ENCODE results near the gene FCHSD2. TPM values are rescaled to one million over a fixed set of nuclear protein-coding genes. Genes with fewer than 3 reads are reported as not detected.
A peak's percentile ranks its signal among the peaks of the same experiment; 100 is the strongest.

Gene FCHSD2
- total RNA-seq, 1 experiment from 2014 or later = 7.1 TPM

DNA sequence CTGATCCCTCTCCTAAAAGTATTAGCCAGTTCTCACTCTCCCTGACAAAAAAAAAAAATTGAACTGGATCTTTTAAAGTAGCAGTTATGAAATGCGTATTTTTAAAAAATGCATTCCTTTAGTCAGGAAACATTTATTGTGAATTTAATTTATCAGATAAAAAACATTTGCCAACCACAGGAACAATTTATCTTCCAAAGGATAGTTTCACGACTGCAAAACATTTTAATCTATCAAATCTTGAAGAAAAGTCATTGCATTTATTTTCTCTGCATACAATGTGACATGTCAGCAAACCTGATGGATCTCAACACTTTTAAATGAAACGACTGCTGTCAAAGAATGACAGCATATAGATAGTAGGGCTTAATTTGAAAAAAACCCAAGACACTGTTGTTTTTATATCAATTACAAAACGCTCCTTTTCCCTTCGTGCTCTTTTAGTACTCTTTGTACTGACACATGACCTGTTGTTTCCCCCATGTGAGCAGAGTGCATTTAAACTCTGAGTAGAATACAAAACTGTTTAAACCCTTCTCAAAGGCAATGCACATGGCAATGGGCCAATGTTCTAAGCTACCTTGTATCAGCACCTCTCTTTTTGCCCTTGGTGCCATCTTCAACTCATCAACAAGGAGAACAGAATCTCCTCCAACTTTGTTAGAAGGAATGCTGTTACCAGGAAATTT lies 220.9 kb downstream of the FCHSD2 start:
- intact Hi-C loops (cut with micrococcal nuclease) = loop anchor here (5.0 to 10.0 kb wide), 2 partner anchors 321 to 364 kb away; no protein-coding TSS in a partner anchor
- BruUV-seq (replicated peaks) = TSS peak; percentile 22
- H3K9me2 ChIP-seq (replicated peaks; ENCODE audit: low read length) = no peaks in the 10 kb centered on the region
- TF ChIP-seq, protein P1, sequence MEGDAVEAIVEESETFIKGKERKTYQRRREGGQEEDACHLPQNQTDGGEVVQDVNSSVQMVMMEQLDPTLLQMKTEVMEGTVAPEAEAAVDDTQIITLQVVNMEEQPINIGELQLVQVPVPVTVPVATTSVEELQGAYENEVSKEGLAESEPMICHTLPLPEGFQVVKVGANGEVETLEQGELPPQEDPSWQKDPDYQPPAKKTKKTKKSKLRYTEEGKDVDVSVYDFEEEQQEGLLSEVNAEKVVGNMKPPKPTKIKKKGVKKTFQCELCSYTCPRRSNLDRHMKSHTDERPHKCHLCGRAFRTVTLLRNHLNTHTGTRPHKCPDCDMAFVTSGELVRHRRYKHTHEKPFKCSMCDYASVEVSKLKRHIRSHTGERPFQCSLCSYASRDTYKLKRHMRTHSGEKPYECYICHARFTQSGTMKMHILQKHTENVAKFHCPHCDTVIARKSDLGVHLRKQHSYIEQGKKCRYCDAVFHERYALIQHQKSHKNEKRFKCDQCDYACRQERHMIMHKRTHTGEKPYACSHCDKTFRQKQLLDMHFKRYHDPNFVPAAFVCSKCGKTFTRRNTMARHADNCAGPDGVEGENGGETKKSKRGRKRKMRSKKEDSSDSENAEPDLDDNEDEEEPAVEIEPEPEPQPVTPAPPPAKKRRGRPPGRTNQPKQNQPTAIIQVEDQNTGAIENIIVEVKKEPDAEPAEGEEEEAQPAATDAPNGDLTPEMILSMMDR (conservative IDR thresholded peaks at IDR 0.05; ENCODE audit: low read depth, low read length) = no peak
- TF ChIP-seq EZH2 (IDR thresholded peaks at IDR 0.05; ENCODE audit: low read length, unreplicated experiment) = no peak
- no peak for TF ChIP-seq EZH2phosphoT487 (IDR thresholded peaks at IDR 0.05; ENCODE audit: borderline replicate concordance, low read length)
- H3K36me3 ChIP-seq (ENCODE audit: low read depth, low read length) = no peaks in the 10 kb centered on the region
- no peak for DNase-seq
- H2AFZ ChIP-seq (ENCODE audit: low read length) = no peak overlapping the region
- no peak overlapping the region for H3K9ac ChIP-seq (ENCODE audit: low read length)
- H3K4me3 ChIP-seq (ENCODE audit: low read length) = no peak overlapping the region
- ChIA-PET CTCF (no interaction called here), POLR2A (ENCODE audit: unreplicated experiment) (no interaction called here)
- ATAC-seq = no peak
- no peaks in the 10 kb centered on the region for H3K9me3 ChIP-seq (ENCODE audit: low read length)
- H3K4me2 ChIP-seq (ENCODE audit: low read length) = no peak overlapping the region
- no peaks in the 10 kb centered on the region for H3F3A ChIP-seq (ENCODE audit: low read length, unreplicated experiment)
- no peaks in the 10 kb centered on the region for H4K20me1 ChIP-seq (ENCODE audit: low read length)
- no peaks in the 10 kb centered on the region for H3K27me3 ChIP-seq (ENCODE audit: low read length)
- no peak overlapping the region for H3K27ac ChIP-seq (ENCODE audit: low read length)
- H3K79me2 ChIP-seq (ENCODE audit: low read length) = no peaks in the 10 kb centered on the region
- H3K4me1 ChIP-seq (ENCODE audit: insufficient read depth, low read length) = no peaks in the 10 kb centered on the region

DNA sequence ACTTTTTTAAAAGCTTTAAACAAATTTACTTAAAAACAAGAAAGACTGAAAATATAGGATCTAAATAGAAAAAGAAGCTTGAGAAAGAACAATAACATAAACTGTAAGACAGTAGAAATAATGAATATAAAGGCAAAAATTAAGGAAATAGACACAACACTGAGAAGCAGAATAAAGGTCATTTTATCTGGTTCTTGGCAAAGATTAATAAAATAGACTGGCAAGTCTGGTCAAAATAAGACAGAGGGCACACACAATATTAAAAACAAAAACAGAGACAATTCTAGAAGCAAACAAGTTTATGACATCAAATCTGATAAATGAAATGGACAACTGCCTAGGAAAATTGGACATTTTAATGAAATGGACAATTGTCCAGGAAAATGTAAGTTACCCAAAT lies 222.1 kb downstream of the FCHSD2 start:
- H3K9me2 ChIP-seq (replicated peaks; ENCODE audit: low read length) = no peaks in the 10 kb centered on the region
- no peaks in the 10 kb centered on the region for H4K20me1 ChIP-seq (ENCODE audit: low read length)
- no peak for ATAC-seq
- no peak overlapping the region for H3K27ac ChIP-seq (ENCODE audit: low read length)
- no peaks in the 10 kb centered on the region for H3K9me3 ChIP-seq (ENCODE audit: low read length)
- H3F3A ChIP-seq (ENCODE audit: low read length, unreplicated experiment) = no peaks in the 10 kb centered on the region
- H3K4me3 ChIP-seq (ENCODE audit: low read length) = no peak overlapping the region
- DNase-seq = no peak
- intact Hi-C loops (cut with micrococcal nuclease) = loop anchor here (5.0 to 10.0 kb wide), 2 partner anchors 322 to 365 kb away; no protein-coding TSS in a partner anchor
- no peaks in the 10 kb centered on the region for H3K36me3 ChIP-seq (ENCODE audit: low read depth, low read length)
- H3K9ac ChIP-seq (ENCODE audit: low read length) = no peak overlapping the region
- H3K79me2 ChIP-seq (ENCODE audit: low read length) = no peaks in the 10 kb centered on the region
- no peaks in the 10 kb centered on the region for H3K27me3 ChIP-seq (ENCODE audit: low read length)
- H3K4me1 ChIP-seq (ENCODE audit: insufficient read depth, low read length) = no peaks in the 10 kb centered on the region
- no TSS peak for BruUV-seq (replicated peaks)
- no peak overlapping the region for H3K4me2 ChIP-seq (ENCODE audit: low read length)
- H2AFZ ChIP-seq (ENCODE audit: low read length) = no peak overlapping the region
- ChIA-PET POLR2A (ENCODE audit: unreplicated experiment) (no interaction called here), CTCF (no interaction called here)
- TF ChIP-seq EZH2 (IDR thresholded peaks at IDR 0.05; ENCODE audit: low read length, unreplicated experiment) = no peak
- TF ChIP-seq, protein P1 (conservative IDR thresholded peaks at IDR 0.05; ENCODE audit: low read depth, low read length) = no peak
- TF ChIP-seq EZH2phosphoT487 (IDR thresholded peaks at IDR 0.05; ENCODE audit: borderline replicate concordance, low read length) = no peak

DNA sequence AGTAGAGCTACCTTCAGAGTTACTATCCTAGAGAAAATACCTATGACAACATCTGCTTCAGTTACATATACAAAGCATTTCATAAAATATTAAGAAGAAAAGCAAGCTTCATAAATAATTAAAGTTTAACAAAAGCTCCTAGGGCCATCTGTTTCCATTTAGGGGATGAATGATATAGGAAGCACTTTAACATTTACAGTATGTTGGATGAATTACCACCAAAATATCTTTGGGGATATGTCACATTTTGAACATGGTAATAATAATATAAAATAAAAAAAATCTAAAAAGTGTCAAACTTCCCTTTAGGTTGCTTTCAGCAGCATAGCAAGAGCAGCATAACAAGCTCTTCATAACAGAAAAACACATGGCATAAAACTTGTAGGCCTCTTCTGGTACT lies 223.3 kb downstream of the FCHSD2 start:
- Histone ChIP-seq H3K36me3 (ENCODE audit: low read depth, low read length) (no peaks in the 10 kb centered on the region), H3K27ac (ENCODE audit: low read length) (no peak overlapping the region), H3K9ac (ENCODE audit: low read length) (no peak overlapping the region), H4K20me1 (ENCODE audit: low read length) (no peaks in the 10 kb centered on the region), H3K4me2 (ENCODE audit: low read length) (no peak overlapping the region), H3K4me1 (ENCODE audit: insufficient read depth, low read length) (no peaks in the 10 kb centered on the region), H3K9me3 (ENCODE audit: low read length) (no peaks in the 10 kb centered on the region), H3K9me2 (replicated peaks; ENCODE audit: low read length) (no peaks in the 10 kb centered on the region), H2AFZ (ENCODE audit: low read length) (no peak overlapping the region), H3F3A (ENCODE audit: low read length, unreplicated experiment) (no peaks in the 10 kb centered on the region), H3K79me2 (ENCODE audit: low read length) (no peaks in the 10 kb centered on the region), H3K27me3 (ENCODE audit: low read length) (no peaks in the 10 kb centered on the region), H3K4me3 (ENCODE audit: low read length) (no peak overlapping the region)
- POLR2A ChIA-PET (ENCODE audit: unreplicated experiment) = no interaction called here
- ATAC-seq (no peak), DNase-seq (no peak)
- no TSS peak for BruUV-seq (replicated peaks)
- TF ChIP-seq, protein P1 (conservative IDR thresholded peaks at IDR 0.05; ENCODE audit: low read depth, low read length) = no peak
- TF ChIP-seq EZH2 (IDR thresholded peaks at IDR 0.05; ENCODE audit: low read length, unreplicated experiment) (no peak), EZH2phosphoT487 (IDR thresholded peaks at IDR 0.05; ENCODE audit: borderline replicate concordance, low read length) (no peak)
- intact Hi-C loops (cut with micrococcal nuclease) = no loop called here
- CTCF ChIA-PET = no interaction called here
